ENCODE data around the gene LARP7. TPM values are rescaled to one million over a fixed set of nuclear protein-coding genes. Genes with fewer than 3 reads are reported as not detected.

Gene LARP7
- 10 to 100 TPM; 31.6 to 50.1 TPM for total RNA-seq

DNA sequence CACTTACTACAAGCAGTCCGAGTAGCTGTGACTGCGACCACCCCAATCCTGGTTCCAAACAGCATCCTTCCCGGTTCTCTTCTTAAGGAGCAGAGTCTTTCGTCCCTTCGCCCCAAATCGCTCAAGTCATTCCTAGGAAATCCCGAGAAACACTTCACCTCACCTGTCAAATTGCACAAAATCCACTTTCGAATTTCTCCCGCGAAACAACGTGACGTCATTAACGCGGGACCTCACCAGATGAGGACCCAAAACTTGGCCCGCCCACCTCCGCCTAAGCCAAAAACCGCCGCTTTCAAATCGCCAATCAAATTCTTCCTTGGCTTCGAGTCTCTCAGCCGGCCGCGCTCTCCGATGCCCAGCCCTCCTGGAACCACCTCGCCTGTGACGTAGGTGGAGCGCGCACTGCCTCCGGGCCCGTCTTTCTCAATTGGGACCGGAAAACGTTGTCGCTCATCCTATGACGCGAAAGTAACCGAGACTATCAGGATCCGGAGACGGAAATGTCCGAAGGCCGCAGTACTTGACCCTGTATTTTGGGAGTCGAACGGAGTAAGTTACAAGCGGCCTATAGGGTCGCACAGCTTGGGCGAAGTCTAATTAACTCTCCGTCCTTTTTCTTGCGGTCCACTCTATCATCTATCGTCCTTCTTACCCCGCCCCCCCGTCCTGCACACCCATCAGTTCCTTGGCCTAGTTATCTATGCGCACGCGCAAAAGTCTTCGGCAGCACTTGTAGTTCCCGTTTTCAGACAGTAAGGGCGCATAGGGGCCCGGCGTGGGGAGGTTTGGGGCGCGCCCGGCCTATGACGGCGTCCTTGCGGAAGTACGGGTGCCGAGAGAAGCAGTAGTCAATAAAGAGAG is at the start of gene LARP7, which contains the start of gene ZGRF1:
TSS of gene LARP7 (plus strand) at position 456 of the 864 bp plus-strand sequence. CDS start 7,527 bp downstream, outside the sequence.
TSS of gene ZGRF1 (minus strand) at position 222 of the 864 bp plus-strand sequence. CDS start 3,733 bp downstream, outside the sequence.
- TF ChIP-seq, protein P1, sequence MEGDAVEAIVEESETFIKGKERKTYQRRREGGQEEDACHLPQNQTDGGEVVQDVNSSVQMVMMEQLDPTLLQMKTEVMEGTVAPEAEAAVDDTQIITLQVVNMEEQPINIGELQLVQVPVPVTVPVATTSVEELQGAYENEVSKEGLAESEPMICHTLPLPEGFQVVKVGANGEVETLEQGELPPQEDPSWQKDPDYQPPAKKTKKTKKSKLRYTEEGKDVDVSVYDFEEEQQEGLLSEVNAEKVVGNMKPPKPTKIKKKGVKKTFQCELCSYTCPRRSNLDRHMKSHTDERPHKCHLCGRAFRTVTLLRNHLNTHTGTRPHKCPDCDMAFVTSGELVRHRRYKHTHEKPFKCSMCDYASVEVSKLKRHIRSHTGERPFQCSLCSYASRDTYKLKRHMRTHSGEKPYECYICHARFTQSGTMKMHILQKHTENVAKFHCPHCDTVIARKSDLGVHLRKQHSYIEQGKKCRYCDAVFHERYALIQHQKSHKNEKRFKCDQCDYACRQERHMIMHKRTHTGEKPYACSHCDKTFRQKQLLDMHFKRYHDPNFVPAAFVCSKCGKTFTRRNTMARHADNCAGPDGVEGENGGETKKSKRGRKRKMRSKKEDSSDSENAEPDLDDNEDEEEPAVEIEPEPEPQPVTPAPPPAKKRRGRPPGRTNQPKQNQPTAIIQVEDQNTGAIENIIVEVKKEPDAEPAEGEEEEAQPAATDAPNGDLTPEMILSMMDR (IDR thresholded peaks at IDR 0.05) = peak; percentile 94 to 98
- peak within 1 kb of the TSS; percentile 58 to 70 for H3K4me3 ChIP-seq
- no peaks in the 10 kb centered on the region for H3K9me3 ChIP-seq
- DNase-seq (ENCODE audit: low spot score) = peak; percentile 99
- peaks cover 0 to 23% of the 10 kb centered on the region in 2 donors for H3K4me1 ChIP-seq
- peak within 1 kb of the TSS; percentile 90 to 93 for H3K27ac ChIP-seq
- no peaks in the 10 kb centered on the region for H3K27me3 ChIP-seq
- H3K36me3 ChIP-seq = no peaks in the 10 kb centered on the region

- Histone ChIP-seq H3K9me3 (no peaks in the 10 kb centered on the region), H3K4me3 (no peak overlapping the region), H3K27ac (no peak overlapping the region), H3K4me1 (no peaks in the 10 kb centered on the region), H3K36me3 (no peaks in the 10 kb centered on the region), H3K27me3 (no peaks in the 10 kb centered on the region)
- DNase-seq (ENCODE audit: low spot score) = no peak
- TF ChIP-seq, protein P1 (IDR thresholded peaks at IDR 0.05) = no peak
Measured at GRCh38 chr4:112589206-112589605, 47.7 kb upstream of the LARP7 start.

DNA sequence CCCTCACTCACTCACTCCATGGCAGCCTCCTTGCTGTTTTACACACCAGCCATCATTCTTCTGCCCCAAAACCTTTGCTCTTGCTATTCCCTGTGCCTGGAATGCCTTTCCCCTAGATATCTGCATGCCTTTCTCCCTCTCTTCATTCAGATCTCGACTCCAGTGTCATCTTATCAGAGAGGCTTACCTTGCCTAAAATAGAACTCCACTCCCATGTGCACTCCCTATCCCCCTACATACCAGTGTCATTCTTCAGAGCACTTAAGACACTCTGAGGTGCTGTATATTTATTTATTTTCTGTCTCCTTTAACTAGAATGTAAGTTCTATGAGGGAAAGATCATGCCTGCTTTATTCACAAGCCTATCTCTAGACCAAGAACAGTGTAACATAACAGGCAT is 45.4 kb upstream of the LARP7 start:
- Histone ChIP-seq H3K36me3 (no peaks in the 10 kb centered on the region), H3K27me3 (no peaks in the 10 kb centered on the region), H3K27ac (no peak overlapping the region), H3K4me3 (no peak overlapping the region), H3K9me3 (no peaks in the 10 kb centered on the region), H3K4me1 (no peaks in the 10 kb centered on the region)
- TF ChIP-seq, protein P1 (IDR thresholded peaks at IDR 0.05) = no peak
- DNase-seq (ENCODE audit: low spot score) = no peak

GRCh38 chr4:112592717-112593116 is 44.2 kb upstream of the LARP7 start:
- no peak for DNase-seq (ENCODE audit: low spot score)

GRCh38 chr4:112593438-112594133 is 43.4 kb upstream of the LARP7 start:
- no peak for DNase-seq (ENCODE audit: low spot score)

More at GRCh38 chr4:112592717-112593116, 44.2 kb upstream of the LARP7 start:
- H3K27ac ChIP-seq = no peak overlapping the region
- no peaks in the 10 kb centered on the region for H3K9me3 ChIP-seq
- TF ChIP-seq, protein P1 (IDR thresholded peaks at IDR 0.05) = no peak
- H3K4me3 ChIP-seq = no peak overlapping the region
- H3K36me3 ChIP-seq = no peaks in the 10 kb centered on the region
- no peaks in the 10 kb centered on the region for H3K4me1 ChIP-seq
- no peaks in the 10 kb centered on the region for H3K27me3 ChIP-seq

More at GRCh38 chr4:112593438-112594133, 43.4 kb upstream of the LARP7 start:
- TF ChIP-seq, protein P1 (IDR thresholded peaks at IDR 0.05) = no peak
- Histone ChIP-seq H3K9me3 (no peaks in the 10 kb centered on the region), H3K36me3 (no peaks in the 10 kb centered on the region), H3K4me1 (no peaks in the 10 kb centered on the region), H3K27me3 (no peaks in the 10 kb centered on the region), H3K4me3 (no peak overlapping the region), H3K27ac (no peak overlapping the region)

All from right atrium auricular region (tissue), 2 donors.